ENCODE data around the gene KCNIP1.
"Not testable (repeated sequence)": the region's sequence is repeated elsewhere in the genome, so short reads cannot be mapped to it uniquely, and the experiment has no call there.

Gene KCNIP1

DNA sequence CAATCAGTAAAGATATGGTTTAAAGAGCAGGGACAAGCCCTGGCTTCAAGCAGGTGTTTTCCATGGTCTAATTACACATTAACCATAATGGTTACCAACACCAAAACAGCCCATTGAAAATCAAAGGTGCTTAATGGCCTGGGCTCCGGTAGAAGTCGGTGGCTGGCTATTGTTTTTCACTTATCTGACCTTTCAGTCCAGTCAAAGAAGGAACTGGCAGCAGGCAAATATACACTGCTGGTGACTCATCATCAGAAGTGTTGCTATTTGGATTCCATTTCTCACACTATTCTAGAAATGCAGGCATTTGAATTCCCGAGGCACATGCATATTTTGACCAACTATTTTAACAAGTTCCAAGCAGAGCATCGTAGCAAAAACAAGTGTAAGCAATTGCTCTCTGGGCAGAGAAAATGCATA lies 253.4 kb downstream of the KCNIP1 start:
- WGBS = 54% methylated on average over 4 of the region's 4 CpGs
- peaks cover 23% of the 10 kb centered on the region for H3K4me1 ChIP-seq (ENCODE audit: insufficient read depth, low read length)
- H3K9ac ChIP-seq (ENCODE audit: low read depth, low read length) = no peak overlapping the region
- H3K36me3 ChIP-seq (ENCODE audit: insufficient read depth, low read length) = no peaks in the 10 kb centered on the region
- H3K27me3 ChIP-seq (ENCODE audit: insufficient read depth, low read length) = no peaks in the 10 kb centered on the region
- H3K9me3 ChIP-seq (ENCODE audit: insufficient read depth, low read depth, low read length) = no peaks in the 10 kb centered on the region
- H3K4me3 ChIP-seq (ENCODE audit: low read length) = no peak overlapping the region
- no peak overlapping the region for H3K27ac ChIP-seq (ENCODE audit: low read depth, low read length)

DNA sequence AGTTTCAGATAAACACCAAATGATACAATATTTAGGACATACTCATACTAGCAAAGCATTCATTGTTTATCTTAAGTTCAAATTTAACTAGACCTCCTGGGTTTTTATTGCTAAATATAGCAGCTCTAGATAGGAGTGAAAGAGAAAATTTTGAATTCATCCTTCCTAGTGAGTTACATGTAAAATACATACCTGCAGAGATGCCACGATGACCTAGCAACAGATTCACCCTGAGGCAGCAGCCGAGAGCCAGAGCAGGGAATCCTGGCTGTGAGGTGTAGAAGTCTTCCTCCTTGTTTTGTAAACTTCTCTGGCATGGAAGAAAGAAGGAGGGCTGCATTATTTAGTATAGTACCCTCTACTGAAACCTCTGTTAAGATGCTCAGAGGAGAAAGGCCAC lies 253.8 kb downstream of the KCNIP1 start:
- no peak overlapping the region for H3K4me3 ChIP-seq (ENCODE audit: low read length)
- H3K4me1 ChIP-seq (ENCODE audit: insufficient read depth, low read length) = peaks cover 23% of the 10 kb centered on the region
- H3K27me3 ChIP-seq (ENCODE audit: insufficient read depth, low read length) = no peaks in the 10 kb centered on the region
- 86% methylated on average over 2 of the region's 2 CpGs for WGBS
- H3K9ac ChIP-seq (ENCODE audit: low read depth, low read length) = no peak overlapping the region
- H3K9me3 ChIP-seq (ENCODE audit: insufficient read depth, low read depth, low read length) = no peaks in the 10 kb centered on the region
- no peaks in the 10 kb centered on the region for H3K36me3 ChIP-seq (ENCODE audit: insufficient read depth, low read length)
- no peak overlapping the region for H3K27ac ChIP-seq (ENCODE audit: low read depth, low read length)

DNA sequence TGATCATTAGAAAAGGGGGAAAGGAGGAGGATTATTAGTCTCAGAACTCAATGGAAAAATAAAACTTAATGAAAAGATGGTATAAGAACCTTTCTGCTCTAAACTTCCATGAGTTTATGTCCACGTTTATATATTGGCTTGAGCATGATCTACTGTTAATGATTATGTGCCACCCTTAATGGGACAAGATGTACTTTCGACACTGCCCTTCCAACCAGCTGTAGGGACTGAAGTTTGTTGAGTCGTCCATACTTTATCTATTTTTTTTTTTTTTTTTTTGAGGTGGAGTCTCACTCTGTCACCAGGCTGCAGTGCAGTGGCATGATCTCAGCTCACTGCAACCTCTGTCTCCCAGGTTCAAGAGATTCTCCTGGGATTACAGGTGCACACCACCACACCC lies 254.7 kb downstream of the KCNIP1 start:
- peaks cover 23% of the 10 kb centered on the region for H3K4me1 ChIP-seq (ENCODE audit: insufficient read depth, low read length)
- no peak overlapping the region for H3K27ac ChIP-seq (ENCODE audit: low read depth, low read length)
- H3K9ac ChIP-seq (ENCODE audit: low read depth, low read length) = no peak overlapping the region
- no peaks in the 10 kb centered on the region for H3K9me3 ChIP-seq (ENCODE audit: insufficient read depth, low read depth, low read length)
- H3K36me3 ChIP-seq (ENCODE audit: insufficient read depth, low read length) = no peaks in the 10 kb centered on the region
- H3K27me3 ChIP-seq (ENCODE audit: insufficient read depth, low read length) = no peaks in the 10 kb centered on the region
- H3K4me3 ChIP-seq (ENCODE audit: low read length) = no peak overlapping the region
- WGBS = 98% methylated on average over 2 of the region's 3 CpGs

DNA sequence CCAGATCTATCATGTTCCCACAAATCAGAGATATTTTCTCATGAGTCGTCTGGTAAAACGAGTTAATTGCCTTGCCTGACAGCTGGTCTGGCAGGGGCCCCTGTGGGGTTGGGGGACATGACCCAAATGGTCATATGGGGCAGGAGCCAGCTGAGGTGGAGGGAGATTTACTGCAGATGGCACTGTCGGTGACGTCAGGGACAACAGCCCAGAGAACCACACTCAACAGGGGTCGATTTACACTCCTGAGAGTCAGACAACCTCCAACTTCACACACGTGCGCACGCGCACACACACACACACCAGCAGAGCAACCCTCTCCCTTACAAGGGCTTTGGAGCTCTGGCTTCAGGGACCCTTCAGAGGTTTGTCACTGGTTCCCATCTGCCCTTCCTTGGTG lies 256.3 kb downstream of the KCNIP1 start:
- Histone ChIP-seq H3K9ac (ENCODE audit: low read depth, low read length) (no peak overlapping the region), H3K27ac (ENCODE audit: low read depth, low read length) (peak overlapping the region; percentile 12; the same call in 1 of the 2 replicates), H3K27me3 (ENCODE audit: insufficient read depth, low read length) (no peaks in the 10 kb centered on the region), H3K36me3 (ENCODE audit: insufficient read depth, low read length) (no peaks in the 10 kb centered on the region), H3K9me3 (ENCODE audit: insufficient read depth, low read depth, low read length) (no peaks in the 10 kb centered on the region), H3K4me3 (ENCODE audit: low read length) (no peak overlapping the region), H3K4me1 (ENCODE audit: insufficient read depth, low read length) (peaks cover 23% of the 10 kb centered on the region)
- 95% methylated on average over 9 of the region's 9 CpGs for WGBS

DNA sequence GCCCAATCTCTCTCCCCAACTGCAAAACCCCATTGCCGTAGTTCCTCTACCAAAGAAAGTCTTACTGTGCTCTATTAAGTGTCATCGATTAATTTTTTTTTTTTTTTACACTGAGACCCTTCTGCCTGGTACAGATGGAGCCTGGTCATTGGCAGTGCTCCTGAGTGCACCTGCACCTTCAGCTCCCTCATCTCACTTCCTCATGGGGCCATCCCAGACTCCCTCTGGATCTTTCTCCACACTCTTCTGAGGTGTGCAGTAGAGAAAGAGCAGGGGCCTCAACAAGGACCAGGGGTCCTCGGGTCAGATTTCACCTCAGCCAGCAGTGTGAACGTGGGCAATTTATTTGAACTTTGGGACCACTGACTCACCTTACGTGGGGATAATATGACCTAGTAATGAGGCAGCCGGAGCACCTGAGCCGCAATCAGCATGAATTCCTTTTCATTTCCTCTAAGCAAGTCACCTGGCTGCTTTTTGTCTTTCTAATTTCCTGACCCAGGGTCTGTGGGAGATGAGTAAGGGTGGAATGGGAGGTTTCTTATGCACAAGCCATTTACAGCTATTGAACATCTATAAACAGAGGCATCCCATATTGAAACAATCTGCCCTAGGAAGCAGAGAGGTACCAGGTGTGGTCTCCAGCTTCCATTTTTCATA lies 257.4 kb downstream of the KCNIP1 start:
- 68% methylated on average over 7 of the region's 7 CpGs for WGBS
- H3K36me3 ChIP-seq (ENCODE audit: insufficient read depth, low read length) = no peaks in the 10 kb centered on the region
- no peaks in the 10 kb centered on the region for H3K9me3 ChIP-seq (ENCODE audit: insufficient read depth, low read depth, low read length)
- peaks cover 23% of the 10 kb centered on the region for H3K4me1 ChIP-seq (ENCODE audit: insufficient read depth, low read length)
- peak overlapping the region; percentile 98 for H3K27ac ChIP-seq (ENCODE audit: low read depth, low read length)
- H3K4me3 ChIP-seq (ENCODE audit: low read length) = 0 out of 2 replicates have a peak overlapping the region, but pooled peaks have one; percentile 28
- H3K27me3 ChIP-seq (ENCODE audit: insufficient read depth, low read length) = no peaks in the 10 kb centered on the region
- H3K9ac ChIP-seq (ENCODE audit: low read depth, low read length) = peak overlapping the region; percentile 84

DNA sequence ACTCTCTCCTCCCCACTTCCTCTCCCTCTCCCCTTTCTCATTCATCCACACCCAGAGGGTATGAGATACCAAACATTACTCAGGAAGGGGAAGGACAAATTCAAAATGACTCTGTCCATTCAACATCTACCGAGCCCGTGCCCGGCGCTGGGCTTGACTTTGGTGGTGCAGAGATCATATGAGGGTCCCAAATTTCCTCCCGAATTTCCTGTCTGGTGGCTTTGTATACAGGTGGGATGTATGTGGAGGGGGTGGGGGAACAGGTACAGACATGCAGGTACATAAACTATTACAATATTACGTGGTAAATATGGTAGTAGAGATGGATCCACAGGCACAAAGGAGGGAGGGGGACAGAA lies 257.9 kb downstream of the KCNIP1 start:
- Histone ChIP-seq H3K36me3 (ENCODE audit: insufficient read depth, low read length) (no peaks in the 10 kb centered on the region), H3K9me3 (ENCODE audit: insufficient read depth, low read depth, low read length) (no peaks in the 10 kb centered on the region), H3K9ac (ENCODE audit: low read depth, low read length) (peak overlapping the region; percentile 84), H3K4me1 (ENCODE audit: insufficient read depth, low read length) (peaks cover 23% of the 10 kb centered on the region), H3K27me3 (ENCODE audit: insufficient read depth, low read length) (no peaks in the 10 kb centered on the region), H3K4me3 (ENCODE audit: low read length) (peak overlapping the region; percentile 28; the same call in 1 of the 2 replicates), H3K27ac (ENCODE audit: low read depth, low read length) (peak overlapping the region; percentile 98)
- 81% methylated on average over 6 of the region's 6 CpGs for WGBS

DNA sequence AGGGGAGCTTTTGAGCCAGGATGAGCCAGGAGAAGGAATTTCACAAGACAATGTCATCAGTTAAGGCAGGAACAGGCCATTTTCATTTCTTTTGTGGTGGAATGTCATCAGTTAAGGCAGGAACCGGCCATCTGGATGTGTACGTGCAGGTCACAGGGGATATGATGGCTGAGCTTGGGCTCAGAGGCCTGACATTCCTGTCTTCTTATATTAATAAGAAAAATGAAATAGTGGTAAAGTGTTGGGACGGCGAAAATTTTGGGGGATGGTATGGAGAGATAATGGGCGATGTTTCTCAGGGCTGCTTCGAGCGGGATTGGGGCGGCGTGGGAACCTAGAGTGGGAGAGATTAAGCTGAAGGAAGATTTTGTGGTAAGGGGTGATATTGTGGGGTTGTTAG lies 258.5 kb downstream of the KCNIP1 start:
- not testable (repeated sequence) for H3K4me3 ChIP-seq (ENCODE audit: low read length); H3K27ac ChIP-seq (ENCODE audit: low read depth, low read length); H3K9ac ChIP-seq (ENCODE audit: low read depth, low read length); H3K27me3 ChIP-seq (ENCODE audit: insufficient read depth, low read length); H3K9me3 ChIP-seq (ENCODE audit: insufficient read depth, low read depth, low read length); H3K36me3 ChIP-seq (ENCODE audit: insufficient read depth, low read length)
- 66% methylated on average over 9 of the region's 9 CpGs for WGBS
- H3K4me1 ChIP-seq (ENCODE audit: insufficient read depth, low read length) = peaks cover 23% of the 10 kb centered on the region

DNA sequence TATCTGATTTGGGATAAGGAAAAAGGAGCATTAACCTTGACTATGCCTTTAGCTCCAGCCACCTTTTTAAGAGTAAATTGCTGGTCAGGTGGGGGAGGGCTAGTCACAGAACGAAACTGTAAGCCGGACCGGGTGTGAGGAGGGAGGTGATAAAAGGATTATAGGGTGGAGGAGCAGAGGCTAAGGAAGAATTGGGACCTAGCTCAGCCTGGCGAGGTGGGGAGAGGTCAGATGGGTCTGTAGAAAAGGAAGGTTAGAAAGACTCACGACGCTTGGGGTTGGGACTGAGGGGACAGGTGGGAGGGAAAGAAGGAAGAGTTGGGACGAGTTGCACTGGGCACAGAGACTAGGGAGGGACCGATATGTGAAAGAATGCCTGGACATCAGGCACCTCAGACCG lies 262.0 kb downstream of the KCNIP1 start:
- Histone ChIP-seq H3K4me3 (ENCODE audit: low read length) (peak overlapping the region; percentile 13; the same call in 1 of the 2 replicates), H3K4me1 (ENCODE audit: insufficient read depth, low read length) (peaks cover 19% of the 10 kb centered on the region)
- not testable (repeated sequence) for H3K36me3 ChIP-seq (ENCODE audit: insufficient read depth, low read length); H3K9me3 ChIP-seq (ENCODE audit: insufficient read depth, low read depth, low read length); H3K27me3 ChIP-seq (ENCODE audit: insufficient read depth, low read length); H3K27ac ChIP-seq (ENCODE audit: low read depth, low read length); H3K9ac ChIP-seq (ENCODE audit: low read depth, low read length)
- 76% methylated on average over 9 of the region's 9 CpGs for whole genome bisulfite sequencing

DNA sequence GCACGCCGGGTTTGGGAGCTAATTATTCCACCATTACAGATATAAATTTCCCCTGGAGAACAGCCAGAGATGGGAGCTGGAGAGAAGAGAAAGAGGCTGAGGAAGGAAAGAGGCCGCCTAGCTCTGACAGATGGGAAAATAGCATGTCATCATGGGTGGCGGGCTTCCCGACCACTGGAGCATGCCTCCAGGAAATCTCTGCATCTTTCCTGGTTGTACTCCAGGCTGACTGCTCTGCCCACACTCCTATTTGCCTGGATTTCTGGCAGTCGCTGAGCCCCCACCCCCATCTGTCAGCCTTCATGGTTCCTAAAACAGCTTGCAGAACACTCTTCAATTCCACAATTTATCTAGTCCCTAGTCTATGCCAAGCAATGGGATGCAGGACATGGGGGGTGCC lies 265.4 kb downstream of the KCNIP1 start:
- Histone ChIP-seq H3K4me1 (ENCODE audit: insufficient read depth, low read length) (peaks cover 15% of the 10 kb centered on the region), H3K27me3 (ENCODE audit: insufficient read depth, low read length) (no peaks in the 10 kb centered on the region), H3K36me3 (ENCODE audit: insufficient read depth, low read length) (no peaks in the 10 kb centered on the region), H3K4me3 (ENCODE audit: low read length) (no peak overlapping the region), H3K9ac (ENCODE audit: low read depth, low read length) (no peak overlapping the region), H3K27ac (ENCODE audit: low read depth, low read length) (no peak overlapping the region), H3K9me3 (ENCODE audit: insufficient read depth, low read depth, low read length) (no peaks in the 10 kb centered on the region)
- 84% methylated on average over 4 of the region's 6 CpGs for WGBS

DNA sequence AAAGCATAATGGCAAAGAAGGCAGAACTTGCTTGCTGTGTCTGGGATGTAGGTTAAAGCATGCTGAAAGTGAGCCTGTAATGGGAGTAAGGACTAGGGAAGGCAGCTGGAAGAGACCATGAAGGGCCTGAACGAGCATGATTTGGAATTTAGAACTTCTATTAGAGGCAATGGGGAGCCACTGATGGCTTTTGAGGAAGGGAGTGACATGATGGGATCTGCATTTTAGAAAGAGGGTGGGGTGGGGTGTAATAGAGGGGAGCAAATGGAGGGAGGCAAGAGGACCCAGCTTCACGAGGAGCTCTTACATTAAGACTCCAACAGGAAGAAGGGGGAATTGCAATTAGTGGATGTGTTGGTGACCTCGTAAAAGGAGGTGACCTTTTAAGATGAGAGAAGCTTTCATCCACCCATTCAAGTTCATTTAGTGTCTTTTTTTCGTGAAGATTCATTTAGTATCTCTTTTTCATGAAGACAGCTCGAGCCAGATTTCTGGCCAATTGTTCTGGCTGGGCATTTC lies 266.1 kb downstream of the KCNIP1 start:
- Histone ChIP-seq H3K4me3 (ENCODE audit: low read length) (no peak overlapping the region), H3K27me3 (ENCODE audit: insufficient read depth, low read length) (no peaks in the 10 kb centered on the region), H3K36me3 (ENCODE audit: insufficient read depth, low read length) (no peaks in the 10 kb centered on the region), H3K4me1 (ENCODE audit: insufficient read depth, low read length) (peaks cover 15% of the 10 kb centered on the region), H3K9ac (ENCODE audit: low read depth, low read length) (no peak overlapping the region), H3K27ac (ENCODE audit: low read depth, low read length) (no peak overlapping the region), H3K9me3 (ENCODE audit: insufficient read depth, low read depth, low read length) (no peaks in the 10 kb centered on the region)
- WGBS = 90% methylated on average over 4 of the region's 5 CpGs

DNA sequence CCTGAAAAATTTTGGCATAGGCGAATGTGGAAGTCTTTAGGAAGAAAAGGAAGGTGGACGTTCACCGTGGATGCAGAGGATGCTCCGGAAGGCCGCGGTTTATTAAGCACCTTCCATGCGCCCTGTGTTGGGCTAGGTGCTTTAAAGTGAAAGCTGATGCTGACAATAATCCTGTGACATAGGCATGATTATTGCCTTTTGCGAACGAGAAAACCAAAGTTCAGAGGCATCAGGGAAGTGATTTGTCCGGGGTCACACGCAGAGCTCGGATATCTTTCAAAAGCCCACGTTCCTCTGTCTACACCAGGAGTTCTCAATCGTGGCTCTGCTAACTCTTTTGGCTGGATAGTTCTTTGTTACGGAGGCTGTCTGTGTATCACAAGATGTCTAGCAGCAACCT lies 267.7 kb downstream of the KCNIP1 start:
- Histone ChIP-seq H3K9ac (ENCODE audit: low read depth, low read length) (no peak overlapping the region), H3K4me3 (ENCODE audit: low read length) (no peak overlapping the region), H3K27me3 (ENCODE audit: insufficient read depth, low read length) (no peaks in the 10 kb centered on the region), H3K4me1 (ENCODE audit: insufficient read depth, low read length) (peaks cover 15% of the 10 kb centered on the region), H3K9me3 (ENCODE audit: insufficient read depth, low read depth, low read length) (no peaks in the 10 kb centered on the region), H3K36me3 (ENCODE audit: insufficient read depth, low read length) (no peaks in the 10 kb centered on the region), H3K27ac (ENCODE audit: low read depth, low read length) (no peak overlapping the region)
- WGBS = 95% methylated on average over 15 of the region's 15 CpGs
